HepG2 (cell line): ENCODE results near the gene GAN. TPM values are rescaled to one million over a fixed set of nuclear protein-coding genes. Genes with fewer than 3 reads are reported as not detected.
A peak's percentile ranks its signal among the peaks of the same experiment; 100 is the strongest.

Source experiments
- ATAC-seq: fragments of 200-7000 bp; cut with Tn5 transposase; 3 replicates; pipeline ENCODE4 v1.9.1; 2020; ENCODE audit warnings: mild to moderate bottlenecking, moderate library complexity
- Bru-seq: library from RNA; stranded (reverse); fragments of 400-500 nt; gene quantifications from one replicate; lab custom pipeline; 2021; lab: Mats Ljungman, UMichigan
- BruChase-seq, 2 experiments: library from RNA; stranded (reverse); fragments of 400-500 nt; gene quantifications; one replicate each; lab custom pipeline; 2021; lab: Mats Ljungman, UMichigan
- BruUV-seq: library from RNA; stranded (reverse); fragments of 400-500 nt; replicated peaks from 2 replicates; lab custom pipeline; 2021; lab: Mats Ljungman, UMichigan
- CTCF ChIA-PET: fragments of 300-600 bp; formaldehyde crosslinking; extraction: SDS; loops from one replicate; lab custom pipeline; 2021; ENCODE audit warnings: low total read pairs, inconsistent platforms, low intra/inter-chr PET ratio; lab: Yijun Ruan, JAX
- POLR2A ChIA-PET: fragments of 350-600 bp; sonication (Branson Sonifier 250); formaldehyde crosslinking; loops from one replicate; lab custom pipeline; 2020; ENCODE audit warnings: antibody characterized with exemption, inconsistent platforms; lab: Yijun Ruan, JAX
- DNase-seq: peaks from one replicate; pipeline ENCODE4 v3.0.0-alpha.2; 2015; ENCODE audit warnings: low spot score
- FAIRE-seq: peaks from 3 replicates; lab custom pipeline; 2011; peaks lifted over from hg19 to GRCh38; lab: Jason Lieb, UNC
- H2AFZ ChIP-seq: one replicate; pipeline ENCODE4 v1.6.1; 2011; ENCODE audit warnings: low read length, inconsistent platforms
- H3K27ac ChIP-seq: fragments of 300-600 bp; 3 replicates; pipeline ENCODE4 v1.8.0; 2011; ENCODE audit warnings: mixed run types, mild to moderate bottlenecking, mixed read lengths, low read length, inconsistent platforms; ENCODE audit not compliant: insufficient read depth; ENCODE audit errors: extremely low read length
- H3K27me3 ChIP-seq, 2 experiments: fragments of 200-600 bp in 1 of 2; 2 replicates in 1 of 2; 3 replicates in 1 of 2; pipeline versions ENCODE4 v1.6.0 to v1.8.0; 2011; ENCODE audit warnings: low read length in 2 of 2, mild to moderate bottlenecking in 2 of 2, moderate library complexity in 2 of 2, inconsistent platforms in 1 of 2; ENCODE audit not compliant: insufficient read depth in 2 of 2, control insufficient read depth in 1 of 2
- H3K36me3 ChIP-seq, 2 experiments: fragments of 200-600 bp in 1 of 2; replicated peaks in 1 of 2; 2 replicates in 1 of 2; 3 replicates in 1 of 2; pipeline versions ENCODE4 v1.5.1 to v1.8.0; 2011; ENCODE audit warnings: low read length in 2 of 2, inconsistent platforms in 1 of 2; ENCODE audit not compliant: insufficient read depth in 2 of 2, control insufficient read depth in 1 of 2
- H3K4me1 ChIP-seq: 2 replicates; pipeline ENCODE4 v1.5.1; 2012; ENCODE audit warnings: low read length, inconsistent platforms; ENCODE audit not compliant: insufficient read depth
- H3K4me2 ChIP-seq: 2 replicates; pipeline ENCODE4 v1.6.0; 2011; ENCODE audit warnings: low read depth, low read length, inconsistent platforms
- H3K4me3 ChIP-seq, 3 experiments: fragments of 200-600 bp in 1 of 3; sonication (generic), shearing (Covaris generic) in 1 of 3; replicated peaks in 1 of 3; 2 replicates each; pipeline ENCODE4 v1.5.1; 2011 to 2016; ENCODE audit warnings: low read length in 3 of 3, inconsistent platforms in 2 of 3, low read depth in 2 of 3, mild to moderate bottlenecking in 2 of 3, control low read depth in 1 of 3, mixed read lengths in 1 of 3; ENCODE audit not compliant: insufficient read depth in 1 of 3
- H3K79me2 ChIP-seq: one replicate; pipeline ENCODE4 v1.6.1; 2011; ENCODE audit warnings: low read length, inconsistent platforms; ENCODE audit not compliant: insufficient read depth
- H3K9ac ChIP-seq: 2 replicates; pipeline ENCODE4 v1.6.0; 2011; ENCODE audit warnings: mild to moderate bottlenecking, low read depth, low read length, inconsistent platforms; ENCODE audit not compliant: insufficient read depth
- H3K9me3 ChIP-seq: 2 replicates; pipeline ENCODE4 v1.5.1; 2012; ENCODE audit warnings: mild to moderate bottlenecking, low read length
- H4K20me1 ChIP-seq: 2 replicates; pipeline ENCODE4 v1.6.0; 2011; ENCODE audit warnings: inconsistent platforms, mild to moderate bottlenecking, low read length, moderate library complexity; ENCODE audit not compliant: insufficient read depth
- JUNB ChIP-seq: sonication (generic); formaldehyde crosslinking; IDR thresholded peaks from 2 replicates; pipeline ENCODE4 v1.8.0; 2022; ENCODE audit warnings: missing genetic modification reagents, mild to moderate bottlenecking, borderline replicate concordance
- MYC ChIP-seq: sonication (generic); formaldehyde crosslinking; IDR thresholded peaks from 2 replicates; pipeline ENCODE4 v1.9.0; 2021; ENCODE audit warnings: missing genetic modification reagents, borderline replicate concordance
- ZIK1 ChIP-seq: sonication (generic); formaldehyde crosslinking; IDR thresholded peaks from 2 replicates; pipeline ENCODE4 v1.5.0; 2020; ENCODE audit warnings: mild to moderate bottlenecking, low read depth, missing genetic modification reagents, borderline replicate concordance
- ZNF20 ChIP-seq: sonication (generic); formaldehyde crosslinking; IDR thresholded peaks from 2 replicates; pipeline ENCODE4 v1.4.0; 2020; ENCODE audit warnings: mild to moderate bottlenecking, moderate library complexity, missing genetic modification reagents
- WGBS: methylation state at CpG from one replicate; pipeline ENCODE4 v1.1.6; 2017; ENCODE audit warnings: low lambda C conversion rate; 5-methylcytosine and 5-hydroxymethylcytosine counted together
- in situ Hi-C: cut with HindIII; loops from 2 replicates; pipeline ENCODE4 v1.10.0; 2017; ENCODE audit warnings: low pct_unique_long_range_greater_than_20kb; ENCODE audit not compliant: extremely low pct_ligation_motif_present
- intact Hi-C: fragments of 100-400 bp; cut with micrococcal nuclease; formaldehyde crosslinking; loops from one replicate; pipeline ENCODE4 v1.10.0; 2022; ENCODE audit not compliant: unreplicated experiment
- long read RNA-seq, 2 experiments: library from RNA in 1 of 2; library from polyadenylated mRNA in 1 of 2; stranded (forward) in 1 of 2; unstranded in 1 of 2; transcript quantifications; one replicate each; pipeline ENCODE4 v2.0.0, GENCODE V29; 2019 to 2022
- polyA minus RNA-seq, 3 experiments: library from RNA; depleted of rRNA, polyadenylated mRNA; stranded (reverse); fragments of >200 nt; gene quantifications; 2 replicates each; pipeline ENCODE4 v1.2.3, GENCODE V29; 2011; ENCODE audit warnings: low replicate concordance in 1 of 3
- polyA plus RNA-seq, 8 experiments: library from polyadenylated mRNA; depleted of rRNA in 3 of 8; stranded (reverse) in 7 of 8; unstranded in 1 of 8; fragments of >200 nt; fragmentation: Illumina TruSeq in 4 of 8; extraction: Trizol in 4 of 8; gene quantifications; 2 replicates each; pipeline versions ENCODE4 v1.2.1 to v1.2.3, GENCODE V29; 2011 to 2016; ENCODE audit warnings: low read depth in 4 of 8, missing spikeins in 1 of 8, mixed read lengths in 1 of 8; ENCODE audit not compliant: insufficient read depth in 1 of 8
- total RNA-seq, 5 experiments: library from RNA; depleted of rRNA; stranded (reverse); fragments of >200 nt; fragmentation: Illumina TruSeq; extraction: Trizol; gene quantifications; 2 replicates each; pipeline ENCODE4 v1.2.3, GENCODE V29; 2016; ENCODE audit warnings: low read depth in 1 of 5
- TF ChIP-seq, protein P1 (sequence below): sonication (generic); formaldehyde crosslinking; IDR thresholded peaks from 2 replicates; pipeline ENCODE4 v1.9.0; 2021; ENCODE audit warnings: missing genetic modification reagents, mild to moderate bottlenecking, borderline replicate concordance
- TF ChIP-seq, protein P2 (sequence below): sonication (generic); formaldehyde crosslinking; conservative IDR thresholded peaks from 2 replicates; pipeline ENCODE4 v1.4.0; 2020; ENCODE audit warnings: missing genetic modification reagents
- TF ChIP-seq, protein P3 (sequence below): sonication (generic); formaldehyde crosslinking; IDR thresholded peaks from 2 replicates; pipeline ENCODE4 v1.4.0; 2020; ENCODE audit warnings: missing genetic modification reagents, mild to moderate bottlenecking, borderline replicate concordance

GAN gene, protein sequence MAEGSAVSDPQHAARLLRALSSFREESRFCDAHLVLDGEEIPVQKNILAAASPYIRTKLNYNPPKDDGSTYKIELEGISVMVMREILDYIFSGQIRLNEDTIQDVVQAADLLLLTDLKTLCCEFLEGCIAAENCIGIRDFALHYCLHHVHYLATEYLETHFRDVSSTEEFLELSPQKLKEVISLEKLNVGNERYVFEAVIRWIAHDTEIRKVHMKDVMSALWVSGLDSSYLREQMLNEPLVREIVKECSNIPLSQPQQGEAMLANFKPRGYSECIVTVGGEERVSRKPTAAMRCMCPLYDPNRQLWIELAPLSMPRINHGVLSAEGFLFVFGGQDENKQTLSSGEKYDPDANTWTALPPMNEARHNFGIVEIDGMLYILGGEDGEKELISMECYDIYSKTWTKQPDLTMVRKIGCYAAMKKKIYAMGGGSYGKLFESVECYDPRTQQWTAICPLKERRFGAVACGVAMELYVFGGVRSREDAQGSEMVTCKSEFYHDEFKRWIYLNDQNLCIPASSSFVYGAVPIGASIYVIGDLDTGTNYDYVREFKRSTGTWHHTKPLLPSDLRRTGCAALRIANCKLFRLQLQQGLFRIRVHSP
- total RNA-seq (2016; rRNA removed; fragmentation: Illumina TruSeq; extraction: Trizol) (11.0 and 16.3 TPM in 2 replicates), polyA plus RNA-seq (2011; rRNA removed) (2.9 and 4.3 TPM in 2 replicates), polyA minus RNA-seq (2011; rRNA and poly(A)+ RNA removed; ENCODE audit: low replicate concordance) (11.7 and 21.3 TPM in 2 replicates), Bru-seq, nascent RNA (percentile 77 among the genes with signal in this experiment), BruChase-seq, experiment 1, labeled RNA remaining after a 6-hour chase (percentile 82 among the genes with signal in this experiment), BruChase-seq, experiment 2, labeled RNA remaining after a 2-hour chase (percentile 82 among the genes with signal in this experiment)
- total RNA-seq (2016; cell fraction: cytosol; rRNA removed; fragmentation: Illumina TruSeq; extraction: Trizol; ENCODE audit: low read depth): 7.3 and 9.7 TPM in 2 replicates
- 9.7 and 16.1 TPM in 2 replicates for total RNA-seq (2016; cell fraction: insoluble cytoplasmic fraction; rRNA removed; fragmentation: Illumina TruSeq; extraction: Trizol)
- total RNA-seq (2016; cell fraction: membrane; rRNA removed; fragmentation: Illumina TruSeq; extraction: Trizol): 7.4 and 9.8 TPM in 2 replicates
- total RNA-seq (2016; cell fraction: nucleus; rRNA removed; fragmentation: Illumina TruSeq; extraction: Trizol): 12.2 and 12.6 TPM in 2 replicates
- polyA plus RNA-seq (2011; cell fraction: cytosol; rRNA removed): 1.5 and 2.5 TPM in 2 replicates
- 3.2 and 3.8 TPM in 2 replicates for polyA plus RNA-seq (2011; cell fraction: nucleus; rRNA removed)
- 1.7 and 2.1 TPM in 2 replicates for polyA plus RNA-seq (2012)
- polyA plus RNA-seq (2016; cell fraction: cytosol; fragmentation: Illumina TruSeq; extraction: Trizol; ENCODE audit: low read depth): 0.36 TPM in 2 replicates
- 4.0 and 4.5 TPM in 2 replicates for polyA plus RNA-seq (2016; cell fraction: insoluble cytoplasmic fraction; fragmentation: Illumina TruSeq; extraction: Trizol; ENCODE audit: low read depth)
- polyA plus RNA-seq (2016; cell fraction: membrane; fragmentation: Illumina TruSeq; extraction: Trizol; ENCODE audit: low read depth): 0.64 and 0.81 TPM in 2 replicates
- 4.2 and 4.3 TPM in 2 replicates for polyA plus RNA-seq (2016; cell fraction: nucleus; fragmentation: Illumina TruSeq; extraction: Trizol; ENCODE audit: insufficient read depth, low read depth)
- 9.4 and 14.7 TPM in 2 replicates for polyA minus RNA-seq (2011; cell fraction: cytosol; rRNA and poly(A)+ RNA removed)
- polyA minus RNA-seq (2011; cell fraction: nucleus; rRNA and poly(A)+ RNA removed): 18.4 and 20.1 TPM in 2 replicates
- long read RNA-seq, experiment 1, full-length matches to known transcripts: 3 of 4 reads
- long read RNA-seq, experiment 1, partial matches to known transcripts: 0 of 4 reads
- long read RNA-seq, experiment 1, other reads (novel, unspliced or antisense): 1 of 4 reads
- long read RNA-seq, experiment 2, full-length matches to known transcripts: 2 of 8 reads
- long read RNA-seq, experiment 2, partial matches to known transcripts: 1 of 8 reads
- long read RNA-seq, experiment 2, other reads (novel, unspliced or antisense): 5 of 8 reads

DNA sequence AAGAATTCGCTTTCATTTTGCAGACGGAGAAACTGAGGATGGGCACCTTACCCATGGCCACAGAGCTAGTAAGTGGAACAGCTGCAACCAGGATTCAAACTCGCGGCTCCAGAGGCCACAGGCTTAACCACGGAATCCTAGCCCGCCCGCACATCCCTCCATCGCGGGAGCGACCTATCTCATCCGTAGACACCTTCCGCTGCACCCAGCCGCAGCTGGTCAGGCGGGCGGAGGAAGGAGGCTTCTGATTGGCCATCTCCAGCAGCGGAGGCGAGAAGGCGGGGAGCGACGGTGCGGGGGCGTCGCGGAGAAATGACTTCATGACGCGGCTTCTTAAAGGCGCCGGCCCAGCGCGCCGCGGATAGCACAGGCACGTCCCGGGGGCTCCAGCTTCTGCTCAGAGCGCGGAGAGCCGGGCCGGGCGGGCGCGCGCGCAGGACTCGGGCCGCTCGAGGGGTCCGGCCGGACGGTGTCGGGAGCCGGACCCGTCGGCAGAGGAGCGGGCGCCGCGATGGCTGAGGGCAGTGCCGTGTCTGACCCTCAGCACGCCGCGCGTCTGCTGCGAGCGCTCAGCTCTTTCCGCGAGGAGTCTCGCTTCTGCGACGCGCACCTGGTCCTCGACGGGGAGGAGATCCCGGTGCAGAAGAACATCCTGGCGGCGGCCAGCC is at the start of gene GAN:
TSS of gene GAN (plus strand) at position 360 of the 668 bp plus-strand sequence. CDS start at position 512, 152 bp downstream.
- intact Hi-C loops: loop anchor here (1.0 kb wide), 1 partner anchor 218 kb away; the partner anchor contains the start of gene GCSH
- no peaks in the 10 kb centered on the region; a peak in 2 of 5 replicates for H3K36me3 ChIP-seq
- in situ Hi-C loops: no loop called here
- BruUV-seq: no TSS peak
- H3K9ac ChIP-seq: peak within 1 kb of the TSS; percentile 87
- peaks cover 52% of the 10 kb centered on the region for H3K4me1 ChIP-seq
- peak; percentile 68 for FAIRE-seq
- ChIA-PET POLR2A (interaction anchor here (0.5 to 1.4 kb wide), 6 partner anchors 8 to 683 kb away, joined by 3 to 4 read pairs (median 3); partner anchors contain the start of genes CENPN and CMC2), CTCF (no interaction called here)
- H2AFZ ChIP-seq: peak within 1 kb of the TSS; percentile 94
- peak within 1 kb of the TSS; percentile 80 for H3K27ac ChIP-seq
- peak; percentile 95 for DNase-seq
- peak within 1 kb of the TSS; percentile 88 to 95 (median 93) for H3K4me3 ChIP-seq
- H3K9me3 ChIP-seq: no peaks in the 10 kb centered on the region
- no peaks in the 10 kb centered on the region; a peak in 1 of 5 replicates for H3K27me3 ChIP-seq
- H3K79me2 ChIP-seq: peaks cover 46% of the 10 kb centered on the region
- peak; percentile 96 for ATAC-seq
- no peaks in the 10 kb centered on the region; the same call in 1 of the 2 replicates for H4K20me1 ChIP-seq
- peak within 1 kb of the TSS; percentile 98 for H3K4me2 ChIP-seq
- WGBS: 0% methylated on average over 22 of the region's 75 CpGs
- TF ChIP-seq MYC (CRISPR knock-in tag): peak; percentile 67; the same call in 1 of the 2 replicates
- TF ChIP-seq, protein P1, sequence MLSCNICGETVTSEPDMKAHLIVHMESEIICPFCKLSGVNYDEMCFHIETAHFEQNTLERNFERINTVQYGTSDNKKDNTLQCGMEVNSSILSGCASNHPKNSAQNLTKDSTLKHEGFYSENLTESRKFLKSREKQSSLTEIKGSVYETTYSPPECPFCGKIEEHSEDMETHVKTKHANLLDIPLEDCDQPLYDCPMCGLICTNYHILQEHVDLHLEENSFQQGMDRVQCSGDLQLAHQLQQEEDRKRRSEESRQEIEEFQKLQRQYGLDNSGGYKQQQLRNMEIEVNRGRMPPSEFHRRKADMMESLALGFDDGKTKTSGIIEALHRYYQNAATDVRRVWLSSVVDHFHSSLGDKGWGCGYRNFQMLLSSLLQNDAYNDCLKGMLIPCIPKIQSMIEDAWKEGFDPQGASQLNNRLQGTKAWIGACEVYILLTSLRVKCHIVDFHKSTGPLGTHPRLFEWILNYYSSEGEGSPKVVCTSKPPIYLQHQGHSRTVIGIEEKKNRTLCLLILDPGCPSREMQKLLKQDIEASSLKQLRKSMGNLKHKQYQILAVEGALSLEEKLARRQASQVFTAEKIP (CRISPR knock-in tag): no peak
- no peak for TF ChIP-seq ZNF20 (CRISPR knock-in tag)
- TF ChIP-seq, protein P2, sequence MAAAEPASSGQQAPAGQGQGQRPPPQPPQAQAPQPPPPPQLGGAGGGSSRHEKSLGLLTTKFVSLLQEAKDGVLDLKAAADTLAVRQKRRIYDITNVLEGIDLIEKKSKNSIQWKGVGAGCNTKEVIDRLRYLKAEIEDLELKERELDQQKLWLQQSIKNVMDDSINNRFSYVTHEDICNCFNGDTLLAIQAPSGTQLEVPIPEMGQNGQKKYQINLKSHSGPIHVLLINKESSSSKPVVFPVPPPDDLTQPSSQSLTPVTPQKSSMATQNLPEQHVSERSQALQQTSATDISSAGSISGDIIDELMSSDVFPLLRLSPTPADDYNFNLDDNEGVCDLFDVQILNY (CRISPR knock-in tag): no peak; the same call in 1 of the 2 replicates
- TF ChIP-seq, protein P3, sequence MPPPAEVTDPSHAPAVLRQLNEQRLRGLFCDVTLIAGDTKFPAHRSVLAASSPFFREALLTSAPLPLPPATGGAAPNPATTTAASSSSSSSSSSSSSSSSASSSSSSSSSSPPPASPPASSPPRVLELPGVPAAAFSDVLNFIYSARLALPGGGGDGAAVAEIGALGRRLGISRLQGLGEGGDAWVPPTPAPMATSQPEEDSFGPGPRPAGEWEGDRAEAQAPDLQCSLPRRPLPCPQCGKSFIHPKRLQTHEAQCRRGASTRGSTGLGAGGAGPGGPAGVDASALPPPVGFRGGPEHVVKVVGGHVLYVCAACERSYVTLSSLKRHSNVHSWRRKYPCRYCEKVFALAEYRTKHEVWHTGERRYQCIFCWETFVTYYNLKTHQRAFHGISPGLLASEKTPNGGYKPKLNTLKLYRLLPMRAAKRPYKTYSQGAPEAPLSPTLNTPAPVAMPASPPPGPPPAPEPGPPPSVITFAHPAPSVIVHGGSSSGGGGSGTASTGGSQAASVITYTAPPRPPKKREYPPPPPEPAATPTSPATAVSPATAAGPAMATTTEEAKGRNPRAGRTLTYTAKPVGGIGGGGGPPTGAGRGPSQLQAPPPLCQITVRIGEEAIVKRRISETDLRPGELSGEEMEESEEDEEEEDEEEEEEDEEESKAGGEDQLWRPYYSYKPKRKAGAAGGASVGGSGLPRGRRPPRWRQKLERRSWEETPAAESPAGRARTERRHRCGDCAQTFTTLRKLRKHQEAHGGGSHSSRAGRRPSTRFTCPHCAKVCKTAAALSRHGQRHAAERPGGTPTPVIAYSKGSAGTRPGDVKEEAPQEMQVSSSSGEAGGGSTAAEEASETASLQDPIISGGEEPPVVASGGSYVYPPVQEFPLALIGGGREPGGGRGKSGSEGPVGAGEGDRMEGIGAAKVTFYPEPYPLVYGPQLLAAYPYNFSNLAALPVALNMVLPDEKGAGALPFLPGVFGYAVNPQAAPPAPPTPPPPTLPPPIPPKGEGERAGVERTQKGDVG: no peak
- TF ChIP-seq ZIK1 (CRISPR knock-in tag): peak; percentile 49; the same call in 1 of the 2 replicates
- no peak for TF ChIP-seq JUNB
